Astrocyte (in vitro differentiated cells and primary cell): ENCODE data around the gene TSNAXIP1.

Experiments
- EZH2 ChIP-seq: IDR thresholded peaks from 2 replicates; pipeline ENCODE4 v1.6.1; 2012; ENCODE audit warnings: mild to moderate bottlenecking, low read length, inconsistent platforms; ENCODE audit not compliant: insufficient read depth
- TF ChIP-seq, protein P1 (sequence below): IDR thresholded peaks from 2 replicates; pipeline ENCODE4 v1.5.1; 2011; ENCODE audit warnings: low read depth, mild to moderate bottlenecking, inconsistent platforms, low read length, moderate library complexity; ENCODE audit not compliant: insufficient read depth

- TF ChIP-seq, protein P1, sequence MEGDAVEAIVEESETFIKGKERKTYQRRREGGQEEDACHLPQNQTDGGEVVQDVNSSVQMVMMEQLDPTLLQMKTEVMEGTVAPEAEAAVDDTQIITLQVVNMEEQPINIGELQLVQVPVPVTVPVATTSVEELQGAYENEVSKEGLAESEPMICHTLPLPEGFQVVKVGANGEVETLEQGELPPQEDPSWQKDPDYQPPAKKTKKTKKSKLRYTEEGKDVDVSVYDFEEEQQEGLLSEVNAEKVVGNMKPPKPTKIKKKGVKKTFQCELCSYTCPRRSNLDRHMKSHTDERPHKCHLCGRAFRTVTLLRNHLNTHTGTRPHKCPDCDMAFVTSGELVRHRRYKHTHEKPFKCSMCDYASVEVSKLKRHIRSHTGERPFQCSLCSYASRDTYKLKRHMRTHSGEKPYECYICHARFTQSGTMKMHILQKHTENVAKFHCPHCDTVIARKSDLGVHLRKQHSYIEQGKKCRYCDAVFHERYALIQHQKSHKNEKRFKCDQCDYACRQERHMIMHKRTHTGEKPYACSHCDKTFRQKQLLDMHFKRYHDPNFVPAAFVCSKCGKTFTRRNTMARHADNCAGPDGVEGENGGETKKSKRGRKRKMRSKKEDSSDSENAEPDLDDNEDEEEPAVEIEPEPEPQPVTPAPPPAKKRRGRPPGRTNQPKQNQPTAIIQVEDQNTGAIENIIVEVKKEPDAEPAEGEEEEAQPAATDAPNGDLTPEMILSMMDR = no peak
- no peak for TF ChIP-seq EZH2
Measured at GRCh38 chr16:67871256-67871655, 64.6 kb downstream of the TSNAXIP1 start.
